GM12872 (cell line): ENCODE data around the gene ATP13A3.

Experiments
- CTCF ChIP-seq: IDR thresholded peaks from 3 replicates; pipeline ENCODE4 v1.5.1; 2011; ENCODE audit warnings: low read depth, mild to moderate bottlenecking, low read length, moderate library complexity; ENCODE audit not compliant: insufficient read depth

ATP13A3 gene

GRCh38 chr3:194486540-194487288, at the start of gene ATP13A3:
Gene ATP13A3 (minus strand): TSS chr3:194487002. CDS start chr3:194462190, 24,812 bp downstream.
- no peak for TF ChIP-seq CTCF

GRCh38 chr3:194534243-194534642, 47.4 kb upstream of the ATP13A3 start:
- TF ChIP-seq CTCF: no peak

- TF ChIP-seq CTCF: no peak
Measured at GRCh38 chr3:194532591-194532990, 45.8 kb upstream of the ATP13A3 start.

DNA sequence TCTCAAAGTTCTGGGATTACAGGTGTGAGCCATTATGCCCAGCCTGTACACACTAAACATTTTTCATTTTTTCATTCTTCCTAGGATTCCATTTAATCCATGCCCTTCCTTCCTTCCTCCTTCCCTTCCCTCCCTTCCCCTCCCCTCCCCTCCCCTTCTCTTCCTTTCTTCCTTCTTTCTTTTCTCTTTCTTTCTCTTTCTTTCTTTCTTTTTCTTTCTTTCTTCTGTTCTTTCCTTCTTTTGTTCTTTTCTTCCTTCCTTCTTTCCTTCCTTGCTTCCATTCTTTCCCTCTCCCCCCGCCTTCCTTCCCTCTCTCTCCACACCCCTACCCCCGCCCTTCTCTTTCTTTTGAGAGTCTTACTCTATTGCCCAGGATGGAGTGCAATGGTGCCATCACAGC, 40.9 kb upstream of the ATP13A3 start:
- TF ChIP-seq CTCF: no peak

GRCh38 chr3:194526164-194526563, 39.4 kb upstream of the ATP13A3 start:
- TF ChIP-seq CTCF: no peak

DNA sequence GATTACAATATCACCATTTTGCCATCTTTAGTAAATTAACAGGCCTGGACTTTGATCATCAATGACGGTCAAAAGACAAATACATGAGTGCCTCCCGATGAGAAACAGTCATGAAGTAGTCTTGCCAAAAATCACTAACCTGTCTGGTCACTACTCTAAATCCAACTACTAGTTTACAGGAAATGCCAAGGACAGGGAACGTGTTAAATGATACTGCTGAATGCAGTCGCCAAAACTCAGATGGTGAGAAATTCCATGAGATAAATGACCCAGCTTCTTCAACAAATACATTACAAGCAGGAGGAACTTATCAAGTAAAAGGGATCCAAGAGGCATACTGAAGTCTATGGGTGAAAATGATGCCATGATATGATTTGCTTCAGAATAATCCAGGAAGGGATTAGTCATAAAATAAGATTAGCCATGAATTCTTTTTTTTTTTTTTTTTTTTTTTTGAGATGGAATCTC, 35.8 kb upstream of the ATP13A3 start:
- TF ChIP-seq CTCF: no peak

GRCh38 chr3:194521510-194522260, 34.9 kb upstream of the ATP13A3 start:
- TF ChIP-seq CTCF: no peak
